ENCODE results near the gene TXLNA.

- no peak for TF ChIP-seq CTCF (IDR thresholded peaks at IDR 0.05)
- TF ChIP-seq POLR2A (IDR thresholded peaks at IDR 0.05), result no peak
- TF ChIP-seq POLR2AphosphoS5 (IDR thresholded peaks at IDR 0.05), result no peak
Measured at GRCh38 chr1:32182060-32182459, 2.6 kb downstream of the TXLNA start.
